BLaER1 treated with 17β-estradiol and CSF1 and Interleukin-3, amounts not matched to agents 10 nM and 100 nM (cell line): ENCODE measurements around the gene PLEKHA5.

Experiments used
- H3K27ac ChIP-seq, 11 experiments: shearing (Covaris generic); formaldehyde crosslinking; 2 replicates each; pipeline ENCODE4 v1.8.1; 2022
- H3K27me3 ChIP-seq, 11 experiments: shearing (Covaris generic); formaldehyde crosslinking; 2 replicates each; pipeline ENCODE4 v1.8.1; 2022
- H3K36me3 ChIP-seq, 11 experiments: shearing (Covaris generic); formaldehyde crosslinking; 2 replicates each; pipeline ENCODE4 v1.8.1; 2022
- H3K4me1 ChIP-seq, 10 experiments: shearing (Covaris generic); formaldehyde crosslinking; 2 replicates each; pipeline ENCODE4 v1.8.1; 2022
- H3K4me2 ChIP-seq, 11 experiments: shearing (Covaris generic); formaldehyde crosslinking; 2 replicates each; pipeline ENCODE4 v1.8.1; 2022
- H3K4me3 ChIP-seq, 10 experiments: shearing (Covaris generic); formaldehyde crosslinking; 2 replicates each; pipeline ENCODE4 v1.8.1; 2022
- H3K9ac ChIP-seq, 11 experiments: shearing (Covaris generic); formaldehyde crosslinking; 2 replicates each; pipeline ENCODE4 v1.8.1; 2022
- H3K9me3 ChIP-seq, 11 experiments: shearing (Covaris generic); formaldehyde crosslinking; replicated peaks in 1 of 11; 2 replicates each; pipeline ENCODE4 v1.8.1; 2022
- H4K20me1 ChIP-seq, 11 experiments: shearing (Covaris generic); formaldehyde crosslinking; 2 replicates each; pipeline ENCODE4 v1.8.1; 2022
- Cebpa-rat ChIP-seq, 11 experiments: shearing (Covaris generic); IDR thresholded peaks; 2 replicates each; pipeline ENCODE4 v1.8.1; 2022

Gene PLEKHA5

DNA sequence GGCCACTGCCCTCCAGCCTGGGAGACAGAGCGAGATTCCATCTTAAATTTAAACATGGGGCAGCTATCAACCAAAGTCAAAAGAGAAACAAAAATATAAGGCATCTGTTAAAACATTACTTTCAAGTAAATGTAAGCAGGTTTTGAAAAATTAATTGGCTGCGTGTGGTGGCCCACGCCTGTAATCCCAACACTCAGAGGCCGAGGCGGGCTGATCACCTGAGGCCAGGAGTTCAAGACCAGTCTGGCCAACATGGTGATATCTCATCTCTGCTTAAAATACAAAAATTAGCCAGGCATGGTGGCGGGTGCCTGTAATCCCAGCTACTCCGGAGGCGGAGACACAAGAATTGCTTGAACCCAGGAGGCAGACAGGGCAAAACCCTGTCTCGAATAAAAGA, 82.7 kb downstream of the PLEKHA5 start:
- Histone ChIP-seq H4K20me1 (no peaks in the 10 kb centered on the region), H3K4me2 (no peak overlapping the region), H3K27ac (no peak overlapping the region), H3K4me3 (no peak overlapping the region), H3K9ac (no peak overlapping the region), H3K36me3 (no peaks in the 10 kb centered on the region), H3K9me3 (peaks cover 0 to 18% (median 8%) of the 10 kb centered on the region in 11 experiments; a peak in 10 of 22 replicates), H3K4me1 (peaks cover 0 to 8% (median 0%) of the 10 kb centered on the region in 10 experiments; a peak in 2 of 20 replicates), H3K27me3 (no peaks in the 10 kb centered on the region)
- TF ChIP-seq Cebpa-rat (IDR thresholded peaks at IDR 0.05) = no peak

DNA sequence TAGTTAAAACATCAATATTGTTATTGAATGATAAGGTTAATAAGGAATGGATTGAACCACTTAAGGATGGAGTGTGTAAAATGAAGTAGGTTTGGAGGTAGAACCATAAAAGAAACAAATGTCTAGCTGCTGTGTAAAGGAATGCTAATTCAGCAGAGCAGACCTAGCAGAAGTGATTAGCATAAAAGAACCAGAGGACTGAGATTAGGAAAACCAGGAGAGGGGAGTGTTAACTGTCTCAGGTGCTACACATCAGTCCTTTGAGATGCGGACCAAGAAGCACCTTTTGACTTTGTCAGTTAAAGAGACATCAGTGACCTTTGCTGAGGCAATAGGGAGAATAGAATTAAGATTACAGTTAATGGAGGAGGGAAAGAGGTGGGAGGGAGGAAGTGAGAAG, 84.5 kb downstream of the PLEKHA5 start:
- Histone ChIP-seq H3K36me3 (no peaks in the 10 kb centered on the region), H3K27ac (no peak overlapping the region), H3K9ac (no peak overlapping the region), H4K20me1 (no peaks in the 10 kb centered on the region), H3K4me2 (no peak overlapping the region), H3K4me1 (peaks cover 0 to 8% (median 0%) of the 10 kb centered on the region in 10 experiments; a peak in 2 of 20 replicates), H3K27me3 (no peaks in the 10 kb centered on the region), H3K9me3 (peaks cover 0 to 13% (median 8%) of the 10 kb centered on the region in 11 experiments; a peak in 10 of 22 replicates), H3K4me3 (no peak overlapping the region)
- TF ChIP-seq Cebpa-rat (IDR thresholded peaks at IDR 0.05) = no peak

DNA sequence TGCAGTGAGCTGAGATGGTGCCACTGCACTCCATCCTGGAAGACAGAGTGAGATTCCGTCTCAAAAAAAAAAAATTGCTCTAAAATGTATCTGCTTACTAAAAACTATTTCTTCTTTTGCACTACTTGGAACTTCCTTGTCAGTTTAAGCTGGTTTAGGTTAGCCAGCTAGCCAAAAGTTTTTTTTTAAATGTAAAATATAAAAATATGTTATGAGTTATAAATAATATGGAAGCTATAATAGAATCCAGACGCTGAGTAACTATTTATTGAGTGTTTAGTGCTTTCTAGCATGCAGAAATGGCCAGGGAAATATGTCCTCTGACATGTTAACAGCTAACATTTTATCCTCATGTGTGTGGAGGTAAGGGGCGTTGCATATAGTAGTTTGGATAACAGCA, 85.6 kb downstream of the PLEKHA5 start:
- Histone ChIP-seq H3K9ac (no peak overlapping the region), H3K36me3 (no peaks in the 10 kb centered on the region), H3K4me2 (no peak overlapping the region), H3K4me3 (no peak overlapping the region), H3K9me3 (peaks cover 0 to 2% (median 0%) of the 10 kb centered on the region in 11 experiments; a peak in 1 of 22 replicates), H3K27ac (no peak overlapping the region), H4K20me1 (no peaks in the 10 kb centered on the region), H3K27me3 (no peaks in the 10 kb centered on the region), H3K4me1 (peaks cover 0 to 8% (median 0%) of the 10 kb centered on the region in 10 experiments; a peak in 2 of 20 replicates)
- TF ChIP-seq Cebpa-rat (IDR thresholded peaks at IDR 0.05) = no peak

DNA sequence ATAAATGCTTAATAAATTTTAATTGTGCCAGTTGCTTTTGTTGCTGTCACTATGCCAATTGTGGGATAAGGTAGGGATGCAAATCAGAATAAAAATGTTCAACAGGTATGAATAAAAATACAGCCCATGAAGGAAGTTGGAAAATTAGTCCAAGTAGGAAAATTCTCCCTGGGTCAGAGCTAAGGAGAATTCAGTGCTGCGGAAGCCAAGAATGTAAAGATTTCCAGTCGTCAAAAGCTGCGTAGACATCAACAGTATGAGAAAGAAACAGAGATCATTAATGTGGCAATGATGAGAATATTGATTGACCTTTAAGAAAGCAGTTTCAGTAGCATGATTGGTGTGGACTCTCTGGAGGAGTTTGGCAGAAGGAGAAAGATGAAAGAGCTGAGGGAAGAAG, 87.9 kb downstream of the PLEKHA5 start:
- peaks cover 0 to 8% (median 0%) of the 10 kb centered on the region in 10 experiments; a peak in 2 of 20 replicates for H3K4me1 ChIP-seq
- no peak overlapping the region for H3K4me2 ChIP-seq
- no peaks in the 10 kb centered on the region for H3K9me3 ChIP-seq
- H3K27me3 ChIP-seq = no peaks in the 10 kb centered on the region
- no peaks in the 10 kb centered on the region for H4K20me1 ChIP-seq
- no peak overlapping the region for H3K9ac ChIP-seq
- no peaks in the 10 kb centered on the region for H3K36me3 ChIP-seq
- no peak for TF ChIP-seq Cebpa-rat (IDR thresholded peaks at IDR 0.05)
- no peak overlapping the region for H3K4me3 ChIP-seq
- H3K27ac ChIP-seq = no peak overlapping the region

DNA sequence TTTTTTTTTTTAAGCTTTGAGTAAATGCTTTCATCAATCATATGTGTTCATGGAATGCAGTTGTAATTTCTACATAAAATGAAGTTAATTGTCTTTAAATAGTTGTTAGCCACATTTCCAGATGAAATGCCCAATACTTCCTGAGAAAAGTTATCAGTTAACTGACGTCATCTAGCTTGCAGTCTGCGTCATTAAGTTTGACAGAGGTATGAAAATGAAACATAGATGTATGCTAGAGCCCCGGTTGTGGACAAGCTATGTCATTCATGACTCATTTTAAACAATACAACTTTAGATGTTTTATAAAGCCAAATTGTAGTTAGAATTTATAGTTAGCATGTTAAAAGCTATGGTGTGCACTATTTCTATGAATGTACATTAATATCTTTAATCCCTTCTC, 90.7 kb downstream of the PLEKHA5 start:
- no peak overlapping the region for H3K9ac ChIP-seq
- H3K9me3 ChIP-seq = no peaks in the 10 kb centered on the region
- H3K4me1 ChIP-seq = peaks cover 0 to 6% (median 0%) of the 10 kb centered on the region in 10 experiments; a peak in 1 of 20 replicates
- TF ChIP-seq Cebpa-rat (IDR thresholded peaks at IDR 0.05) = no peak
- no peaks in the 10 kb centered on the region for H3K27me3 ChIP-seq
- H4K20me1 ChIP-seq = no peaks in the 10 kb centered on the region
- H3K27ac ChIP-seq = no peak overlapping the region
- H3K4me2 ChIP-seq = no peak overlapping the region
- H3K36me3 ChIP-seq = no peaks in the 10 kb centered on the region
- no peak overlapping the region for H3K4me3 ChIP-seq

DNA sequence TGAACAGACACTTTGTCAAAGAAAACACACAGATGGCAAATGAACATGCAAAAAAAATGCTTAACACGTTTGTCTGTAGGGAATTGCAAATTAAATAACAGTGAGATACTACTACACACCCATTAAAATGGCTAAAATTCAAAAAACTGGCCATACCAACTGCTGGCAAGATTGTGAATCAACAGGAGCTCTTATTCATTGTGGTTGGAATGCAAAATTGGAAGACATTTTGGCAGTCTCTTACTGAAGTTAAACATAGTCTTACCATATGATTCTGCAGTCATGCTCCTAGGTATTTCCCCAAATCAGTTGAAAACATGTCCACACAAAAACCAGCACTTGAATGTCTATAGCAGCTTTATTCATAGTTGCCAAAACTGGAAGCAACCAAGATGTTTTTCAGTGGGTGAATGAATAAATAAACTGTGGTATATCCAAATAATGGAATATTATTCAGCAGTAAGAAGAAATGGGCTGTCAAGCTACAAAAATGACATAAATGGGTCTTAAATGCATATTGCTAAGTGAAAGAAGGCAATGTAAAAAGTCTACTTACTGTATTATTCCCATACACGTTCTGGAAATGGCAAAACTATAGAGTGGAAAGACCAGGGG, 91.4 kb downstream of the PLEKHA5 start:
- Histone ChIP-seq H3K4me3 (no peak overlapping the region), H3K4me2 (no peak overlapping the region), H3K36me3 (no peaks in the 10 kb centered on the region), H3K9me3 (no peaks in the 10 kb centered on the region), H3K4me1 (peaks cover 0 to 6% (median 0%) of the 10 kb centered on the region in 10 experiments; a peak in 1 of 20 replicates), H3K27me3 (no peaks in the 10 kb centered on the region), H3K9ac (no peak overlapping the region), H3K27ac (no peak overlapping the region), H4K20me1 (no peaks in the 10 kb centered on the region)
- TF ChIP-seq Cebpa-rat (IDR thresholded peaks at IDR 0.05) = no peak

DNA sequence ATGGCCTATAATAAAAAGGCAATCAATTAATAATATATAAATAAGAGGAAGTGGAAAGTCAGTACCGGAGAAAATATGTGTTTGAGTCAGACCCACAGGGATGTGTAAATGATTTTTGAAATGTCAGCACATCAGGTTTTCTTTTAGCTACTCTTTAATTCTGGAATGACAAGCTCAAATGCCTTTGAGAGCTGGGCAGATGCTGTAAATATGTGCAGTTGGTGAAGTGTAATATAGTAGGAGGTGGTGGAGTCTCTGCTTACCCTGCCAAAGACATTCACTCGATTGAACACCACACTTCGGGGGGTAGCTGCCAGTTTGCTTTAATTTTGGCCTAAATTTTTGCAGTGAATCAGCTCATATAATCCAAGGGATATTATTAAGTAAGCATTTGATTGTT, 93.0 kb downstream of the PLEKHA5 start:
- H4K20me1 ChIP-seq = no peaks in the 10 kb centered on the region
- no peaks in the 10 kb centered on the region for H3K36me3 ChIP-seq
- no peak overlapping the region for H3K27ac ChIP-seq
- H3K9ac ChIP-seq = no peak overlapping the region
- H3K9me3 ChIP-seq = no peaks in the 10 kb centered on the region
- no peaks in the 10 kb centered on the region for H3K27me3 ChIP-seq
- no peak overlapping the region for H3K4me3 ChIP-seq
- peaks cover 0 to 6% (median 0%) of the 10 kb centered on the region in 10 experiments; a peak in 1 of 20 replicates for H3K4me1 ChIP-seq
- TF ChIP-seq Cebpa-rat (IDR thresholded peaks at IDR 0.05) = no peak
- H3K4me2 ChIP-seq = no peak overlapping the region

DNA sequence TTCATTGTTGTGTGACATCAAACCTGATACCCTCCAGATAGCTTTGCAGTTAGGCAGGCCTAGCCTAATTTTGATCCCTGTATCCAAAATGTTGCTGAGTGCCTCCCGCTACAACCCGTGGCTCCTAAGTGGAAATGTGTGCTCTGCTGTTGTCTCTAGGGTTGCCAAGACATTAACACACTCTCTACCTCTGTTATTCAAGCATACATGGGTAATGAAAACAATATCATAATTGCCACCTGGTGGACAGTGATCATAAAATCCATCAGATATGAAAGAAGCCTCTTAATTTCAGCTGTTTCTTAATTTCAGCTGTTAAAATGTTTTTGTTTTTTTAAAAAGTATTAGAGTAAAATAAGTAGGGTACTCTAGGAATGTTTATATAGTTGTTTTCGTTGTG, 93.5 kb downstream of the PLEKHA5 start:
- no peaks in the 10 kb centered on the region for H3K36me3 ChIP-seq
- H3K4me1 ChIP-seq = peaks cover 0 to 6% (median 0%) of the 10 kb centered on the region in 10 experiments; a peak in 1 of 20 replicates
- TF ChIP-seq Cebpa-rat (IDR thresholded peaks at IDR 0.05) = no peak
- no peak overlapping the region for H3K9ac ChIP-seq
- H3K27ac ChIP-seq = no peak overlapping the region
- H3K27me3 ChIP-seq = no peaks in the 10 kb centered on the region
- H3K9me3 ChIP-seq = no peaks in the 10 kb centered on the region
- H3K4me2 ChIP-seq = no peak overlapping the region
- H3K4me3 ChIP-seq = no peak overlapping the region
- H4K20me1 ChIP-seq = no peaks in the 10 kb centered on the region

DNA sequence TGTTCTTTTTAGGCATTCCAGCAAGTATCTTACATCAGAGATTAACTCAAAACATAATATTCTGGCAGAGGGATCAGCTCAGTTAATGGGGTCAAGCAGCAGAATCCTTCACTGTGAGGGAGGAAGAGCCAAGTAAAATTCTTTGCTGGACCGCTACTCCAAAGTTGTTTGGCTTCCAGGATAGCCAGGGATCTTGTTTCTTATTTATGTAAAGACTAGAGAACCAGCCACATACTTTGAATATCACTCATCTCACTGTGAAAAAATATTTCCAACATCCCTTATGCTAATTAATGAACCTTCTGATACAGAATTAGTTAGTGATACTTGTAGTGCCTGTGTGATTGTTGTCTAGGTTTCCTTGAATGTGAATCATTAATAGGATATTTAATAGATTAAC, 94.2 kb downstream of the PLEKHA5 start:
- Histone ChIP-seq H3K4me1 (peaks cover 0 to 6% (median 0%) of the 10 kb centered on the region in 10 experiments; a peak in 1 of 20 replicates), H3K9ac (no peak overlapping the region), H3K4me3 (no peak overlapping the region), H3K27ac (no peak overlapping the region), H3K9me3 (no peaks in the 10 kb centered on the region), H4K20me1 (no peaks in the 10 kb centered on the region), H3K36me3 (no peaks in the 10 kb centered on the region), H3K4me2 (no peak overlapping the region), H3K27me3 (no peaks in the 10 kb centered on the region)
- TF ChIP-seq Cebpa-rat (IDR thresholded peaks at IDR 0.05) = no peak

DNA sequence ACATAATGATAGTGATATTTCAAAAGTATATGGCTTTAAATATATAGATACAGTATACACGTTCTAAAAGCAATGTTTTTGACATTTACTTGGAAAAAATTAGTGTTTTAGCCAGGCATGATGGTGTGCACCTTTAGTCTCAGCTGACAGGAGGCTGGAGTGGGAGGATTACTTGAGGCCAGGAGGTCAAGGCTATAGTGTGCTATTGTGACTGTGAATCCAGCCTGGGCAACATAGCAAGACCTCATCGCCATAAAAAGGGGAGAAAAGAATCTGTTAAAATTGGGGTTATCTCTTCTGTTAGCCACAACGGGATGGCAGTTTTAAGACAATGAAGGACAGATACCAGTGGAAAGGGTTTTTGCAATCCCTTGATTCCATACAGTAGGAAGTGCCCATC, 95.2 kb downstream of the PLEKHA5 start:
- Histone ChIP-seq H3K36me3 (peaks cover 0 to 7% (median 4%) of the 10 kb centered on the region in 11 experiments; a peak in 5 of 22 replicates), H3K9ac (no peak overlapping the region), H3K27me3 (no peaks in the 10 kb centered on the region), H3K4me2 (no peak overlapping the region), H3K9me3 (peaks cover 7 to 10% (median 8%) of the 10 kb centered on the region in 11 experiments; a peak in 21 of 22 replicates), H4K20me1 (no peaks in the 10 kb centered on the region), H3K27ac (no peak overlapping the region), H3K4me1 (peaks cover 0 to 6% (median 0%) of the 10 kb centered on the region in 10 experiments; a peak in 1 of 20 replicates), H3K4me3 (no peak overlapping the region)
- no peak for TF ChIP-seq Cebpa-rat (IDR thresholded peaks at IDR 0.05)
